ENCODE measurements around the gene TM9SF2.

The TM9SF2 gene

DNA sequence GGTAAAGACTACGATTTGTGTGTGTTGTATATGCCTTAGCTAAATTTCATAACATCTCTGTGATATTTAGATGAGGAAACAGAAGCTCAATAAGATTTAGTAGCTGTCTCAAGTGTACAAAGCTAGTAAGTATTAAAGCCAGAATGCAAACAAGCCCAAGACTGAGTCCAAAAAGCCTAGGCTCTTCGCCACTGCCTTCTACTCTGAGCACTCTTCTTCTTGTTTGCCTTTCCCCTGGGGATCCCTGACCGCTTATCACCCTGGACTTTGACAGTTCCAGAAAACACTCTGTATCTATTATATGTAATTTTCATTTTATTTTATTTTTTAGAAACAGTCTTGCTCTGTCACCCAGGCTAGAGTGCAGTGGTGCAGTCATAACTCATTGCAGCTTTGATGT is 5.8 kb downstream of the TM9SF2 start:
- Histone ChIP-seq H3K14ac (ENCODE audit: low read length) (no peak overlapping the region), H3K18ac (ENCODE audit: low read length) (no peak overlapping the region), H3K27me3 (ENCODE audit: control insufficient read depth in 3 of 3, insufficient read depth in 3 of 3, low read depth in 1 of 3, low read length in 3 of 3) (no peaks in the 10 kb centered on the region), H3K79me1 (ENCODE audit: low read depth, low read length) (peaks cover 10% of the 10 kb centered on the region), H3K23ac (ENCODE audit: low read depth, low read length, poor library complexity) (no peak overlapping the region), H2BK5ac (ENCODE audit: low read length) (no peak overlapping the region), H3K9ac (ENCODE audit: low read depth, low read length, poor library complexity) (no peak overlapping the region), H3K36me3 (replicated peaks in 1 of 2; ENCODE audit: control insufficient read depth in 2 of 2, insufficient read depth in 2 of 2, low read length in 2 of 2) (peaks cover 7 to 30% of the 10 kb centered on the region in 2 donors), H3K27ac (replicated peaks; ENCODE audit: low read length) (no peak overlapping the region), H3K4ac (ENCODE audit: low read length) (no peak overlapping the region), H3K4me3 (ENCODE audit: low read length in 2 of 2) (no peak overlapping the region), H3K4me2 (ENCODE audit: insufficient read depth, low read length, poor library complexity, severe bottlenecking) (no peak overlapping the region), H4K91ac (ENCODE audit: low read depth, low read length, poor library complexity) (no peak overlapping the region), H3K9me3 (replicated peaks in 1 of 2; ENCODE audit: control insufficient read depth in 2 of 2, insufficient read depth in 1 of 2, low read depth in 1 of 2, low read length in 2 of 2) (peaks cover 10 to 22% of the 10 kb centered on the region in 2 donors), H2BK120ac (ENCODE audit: low read depth, low read length) (no peak overlapping the region), H2AFZ (ENCODE audit: low read length) (no peak overlapping the region), H3K4me1 (ENCODE audit: control insufficient read depth in 2 of 2, insufficient read depth in 1 of 2, low read depth in 1 of 2, low read length in 2 of 2) (peaks cover 0 to 4% of the 10 kb centered on the region in 2 donors), H4K8ac (ENCODE audit: low read depth, low read length) (no peak overlapping the region), H2AK5ac (ENCODE audit: low read depth, low read length) (no peak overlapping the region), H2BK15ac (ENCODE audit: low read length) (no peak overlapping the region), H2BK12ac (ENCODE audit: low read length) (no peak overlapping the region)
- no peak for DNase-seq (ENCODE audit: low spot score)
- no CpG with 5 or more reads among the region's 3 CpGs for WGBS, 2 donors (ENCODE audit: extremely low coverage in 2 of 2, insufficient read length in 2 of 2, insufficient replicate concordance in 1 of 2)

DNA sequence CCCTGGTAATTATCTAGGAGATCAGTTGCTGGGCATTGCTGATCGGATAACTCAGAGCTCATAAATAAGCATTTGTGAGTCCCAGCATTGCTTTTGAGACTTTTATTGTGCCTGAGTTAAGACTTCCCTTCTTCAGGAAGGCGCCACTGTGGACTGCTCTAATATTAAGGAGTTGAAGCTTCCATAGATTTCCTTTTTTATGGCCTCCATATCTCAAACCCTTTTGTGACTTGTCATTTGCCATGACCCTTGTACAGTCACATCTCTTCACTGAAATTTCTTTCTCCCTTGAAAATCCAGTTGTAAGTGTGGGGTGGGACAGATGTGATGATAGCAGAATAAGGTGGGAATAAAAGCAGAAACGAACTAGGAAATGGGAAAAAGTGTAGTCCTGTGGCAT is 6.3 kb downstream of the TM9SF2 start:
- no peak overlapping the region for H2BK120ac ChIP-seq (ENCODE audit: low read depth, low read length)
- H3K4ac ChIP-seq (ENCODE audit: low read length), result no peak overlapping the region
- peaks cover 7 to 30% of the 10 kb centered on the region in 2 donors for H3K36me3 ChIP-seq (replicated peaks in 1 of 2; ENCODE audit: control insufficient read depth in 2 of 2, insufficient read depth in 2 of 2, low read length in 2 of 2)
- no peak overlapping the region for H3K14ac ChIP-seq (ENCODE audit: low read length)
- H3K4me1 ChIP-seq (ENCODE audit: control insufficient read depth in 2 of 2, insufficient read depth in 1 of 2, low read depth in 1 of 2, low read length in 2 of 2), result peaks cover 0 to 3% of the 10 kb centered on the region in 2 donors
- no peak overlapping the region for H2AFZ ChIP-seq (ENCODE audit: low read length)
- no peak overlapping the region for H3K4me2 ChIP-seq (ENCODE audit: insufficient read depth, low read length, poor library complexity, severe bottlenecking)
- H3K79me1 ChIP-seq (ENCODE audit: low read depth, low read length), result peaks cover 10% of the 10 kb centered on the region
- no peak overlapping the region for H3K4me3 ChIP-seq (ENCODE audit: low read length in 2 of 2)
- no peak overlapping the region for H4K8ac ChIP-seq (ENCODE audit: low read depth, low read length)
- H3K9ac ChIP-seq (ENCODE audit: low read depth, low read length, poor library complexity), result no peak overlapping the region
- no peak overlapping the region for H2BK15ac ChIP-seq (ENCODE audit: low read length)
- no CpG with 5 or more reads among the region's 3 CpGs for WGBS, 2 donors (ENCODE audit: extremely low coverage in 2 of 2, insufficient read length in 2 of 2, insufficient replicate concordance in 1 of 2)
- H2AK5ac ChIP-seq (ENCODE audit: low read depth, low read length), result no peak overlapping the region
- H3K18ac ChIP-seq (ENCODE audit: low read length), result no peak overlapping the region
- H3K9me3 ChIP-seq (replicated peaks in 1 of 2; ENCODE audit: control insufficient read depth in 2 of 2, insufficient read depth in 1 of 2, low read depth in 1 of 2, low read length in 2 of 2), result peaks cover 10 to 22% of the 10 kb centered on the region in 2 donors
- no peak for DNase-seq (ENCODE audit: low spot score)
- no peaks in the 10 kb centered on the region for H3K27me3 ChIP-seq (ENCODE audit: control insufficient read depth in 3 of 3, insufficient read depth in 3 of 3, low read depth in 1 of 3, low read length in 3 of 3)
- H2BK5ac ChIP-seq (ENCODE audit: low read length), result no peak overlapping the region
- H2BK12ac ChIP-seq (ENCODE audit: low read length), result no peak overlapping the region
- no peak overlapping the region for H4K91ac ChIP-seq (ENCODE audit: low read depth, low read length, poor library complexity)
- H3K27ac ChIP-seq (replicated peaks; ENCODE audit: low read length), result no peak overlapping the region
- no peak overlapping the region for H3K23ac ChIP-seq (ENCODE audit: low read depth, low read length, poor library complexity)

- H3K18ac ChIP-seq (ENCODE audit: low read length), result no peak overlapping the region
- no peak overlapping the region for H2BK120ac ChIP-seq (ENCODE audit: low read depth, low read length)
- peaks cover 7 to 30% of the 10 kb centered on the region in 2 donors for H3K36me3 ChIP-seq (replicated peaks in 1 of 2; ENCODE audit: control insufficient read depth in 2 of 2, insufficient read depth in 2 of 2, low read length in 2 of 2)
- no peak overlapping the region for H2AFZ ChIP-seq (ENCODE audit: low read length)
- H4K8ac ChIP-seq (ENCODE audit: low read depth, low read length), result no peak overlapping the region
- no peak overlapping the region for H3K9ac ChIP-seq (ENCODE audit: low read depth, low read length, poor library complexity)
- H4K91ac ChIP-seq (ENCODE audit: low read depth, low read length, poor library complexity), result no peak overlapping the region
- no peaks in the 10 kb centered on the region for H3K4me1 ChIP-seq (ENCODE audit: control insufficient read depth in 2 of 2, insufficient read depth in 1 of 2, low read depth in 1 of 2, low read length in 2 of 2)
- H3K14ac ChIP-seq (ENCODE audit: low read length), result no peak overlapping the region
- H3K23ac ChIP-seq (ENCODE audit: low read depth, low read length, poor library complexity), result no peak overlapping the region
- no peaks in the 10 kb centered on the region for H3K27me3 ChIP-seq (ENCODE audit: control insufficient read depth in 3 of 3, insufficient read depth in 3 of 3, low read depth in 1 of 3, low read length in 3 of 3)
- H2AK5ac ChIP-seq (ENCODE audit: low read depth, low read length), result no peak overlapping the region
- H2BK5ac ChIP-seq (ENCODE audit: low read length), result no peak overlapping the region
- no peak overlapping the region for H2BK15ac ChIP-seq (ENCODE audit: low read length)
- no peak overlapping the region for H3K4me3 ChIP-seq (ENCODE audit: low read length in 2 of 2)
- H3K9me3 ChIP-seq (replicated peaks in 1 of 2; ENCODE audit: control insufficient read depth in 2 of 2, insufficient read depth in 1 of 2, low read depth in 1 of 2, low read length in 2 of 2), result peaks cover 10 to 22% of the 10 kb centered on the region in 2 donors
- no peak overlapping the region for H3K4me2 ChIP-seq (ENCODE audit: insufficient read depth, low read length, poor library complexity, severe bottlenecking)
- H3K27ac ChIP-seq (replicated peaks; ENCODE audit: low read length), result no peak overlapping the region
- H2BK12ac ChIP-seq (ENCODE audit: low read length), result no peak overlapping the region
- H3K4ac ChIP-seq (ENCODE audit: low read length), result no peak overlapping the region
- peaks cover 10% of the 10 kb centered on the region for H3K79me1 ChIP-seq (ENCODE audit: low read depth, low read length)
- no peak for DNase-seq (ENCODE audit: low spot score)
Measured at GRCh38 chr13:99507986-99508385, 6.7 kb downstream of the TM9SF2 start.

GRCh38 chr13:99509479-99509878 is 8.2 kb downstream of the TM9SF2 start:
- H3K23ac ChIP-seq (ENCODE audit: low read depth, low read length, poor library complexity), result no peak overlapping the region
- H3K9ac ChIP-seq (ENCODE audit: low read depth, low read length, poor library complexity), result no peak overlapping the region
- H3K4ac ChIP-seq (ENCODE audit: low read length), result no peak overlapping the region
- no peak overlapping the region for H2BK15ac ChIP-seq (ENCODE audit: low read length)
- H3K14ac ChIP-seq (ENCODE audit: low read length), result no peak overlapping the region
- H3K27ac ChIP-seq (replicated peaks; ENCODE audit: low read length), result no peak overlapping the region
- no peaks in the 10 kb centered on the region for H3K27me3 ChIP-seq (ENCODE audit: control insufficient read depth in 3 of 3, insufficient read depth in 3 of 3, low read depth in 1 of 3, low read length in 3 of 3)
- H2BK5ac ChIP-seq (ENCODE audit: low read length), result no peak overlapping the region
- H3K4me1 ChIP-seq (ENCODE audit: control insufficient read depth in 2 of 2, insufficient read depth in 1 of 2, low read depth in 1 of 2, low read length in 2 of 2), result no peaks in the 10 kb centered on the region
- H3K4me3 ChIP-seq (ENCODE audit: low read length in 2 of 2), result no peak overlapping the region
- H2AK5ac ChIP-seq (ENCODE audit: low read depth, low read length), result no peak overlapping the region
- no peak overlapping the region for H4K8ac ChIP-seq (ENCODE audit: low read depth, low read length)
- no peak overlapping the region for H2BK12ac ChIP-seq (ENCODE audit: low read length)
- DNase-seq (ENCODE audit: low spot score), result no peak
- H3K36me3 ChIP-seq (replicated peaks in 1 of 2; ENCODE audit: control insufficient read depth in 2 of 2, insufficient read depth in 2 of 2, low read length in 2 of 2), result peaks cover 7 to 28% of the 10 kb centered on the region in 2 donors
- no peak overlapping the region for H4K91ac ChIP-seq (ENCODE audit: low read depth, low read length, poor library complexity)
- H2BK120ac ChIP-seq (ENCODE audit: low read depth, low read length), result no peak overlapping the region
- H3K4me2 ChIP-seq (ENCODE audit: insufficient read depth, low read length, poor library complexity, severe bottlenecking), result no peak overlapping the region
- no CpG with 5 or more reads among the region's 4 CpGs for WGBS, 2 donors (ENCODE audit: extremely low coverage in 2 of 2, insufficient read length in 2 of 2, insufficient replicate concordance in 1 of 2)
- no peak overlapping the region for H3K18ac ChIP-seq (ENCODE audit: low read length)
- H2AFZ ChIP-seq (ENCODE audit: low read length), result no peak overlapping the region
- H3K9me3 ChIP-seq (replicated peaks in 1 of 2; ENCODE audit: control insufficient read depth in 2 of 2, insufficient read depth in 1 of 2, low read depth in 1 of 2, low read length in 2 of 2), result peaks cover 10 to 22% of the 10 kb centered on the region in 2 donors
- H3K79me1 ChIP-seq (ENCODE audit: low read depth, low read length), result peaks cover 10% of the 10 kb centered on the region
